ENCODE results near the gene NLK.

GRCh38 chr17:28180449-28180848 is 138.0 kb downstream of the NLK start:
- TF ChIP-seq CTCF (IDR thresholded peaks at IDR 0.05), result no peak
- TF ChIP-seq REST (IDR thresholded peaks at IDR 0.05; ENCODE audit: insufficient read depth in 1 of 2, low read depth in 2 of 2, low read length in 1 of 2), result no peak
- TF ChIP-seq POLR2AphosphoS5 (IDR thresholded peaks at IDR 0.05; ENCODE audit: low read depth, low read length), result no peak
- TF ChIP-seq SIN3A (IDR thresholded peaks at IDR 0.05; ENCODE audit: borderline replicate concordance, insufficient read depth, low read depth, low read length), result no peak
- no peak for TF ChIP-seq TCF7L2 (IDR thresholded peaks at IDR 0.05; ENCODE audit: low read depth, low read length)
